ENCODE measurements around the gene AGPAT2.

DNA sequence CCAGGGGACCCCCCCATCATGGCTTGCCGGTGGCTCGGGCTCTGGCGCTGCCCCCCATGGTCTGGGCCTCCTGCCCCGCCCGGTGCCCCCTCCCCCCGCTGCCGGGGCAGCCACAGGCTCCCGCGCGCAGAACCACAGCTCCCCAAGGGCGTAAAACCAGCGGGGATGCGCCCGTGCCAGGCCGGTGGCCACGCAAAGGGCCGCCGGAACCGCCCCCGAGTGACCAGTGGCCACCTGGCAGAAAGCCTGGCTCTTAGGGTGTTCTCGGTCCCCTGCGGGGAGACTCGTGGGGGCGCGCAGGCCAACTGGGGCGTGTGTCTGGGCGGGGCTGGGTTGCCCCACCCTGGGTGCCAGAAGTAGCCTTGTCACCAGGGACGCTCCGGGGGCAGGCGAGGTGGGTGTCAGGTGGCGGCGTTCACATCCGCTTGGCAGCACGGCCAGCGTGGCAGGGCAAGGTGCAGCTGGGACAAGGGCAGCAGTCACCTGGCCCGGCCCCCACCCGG, 515 bp upstream of the AGPAT2 start:
- TF ChIP-seq CTCF (IDR thresholded peaks at IDR 0.05; ENCODE audit: low read depth, low read length, poor library complexity, severe bottlenecking) (no peak), EZH2phosphoT487 (IDR thresholded peaks at IDR 0.05; ENCODE audit: borderline replicate concordance, low read length) (no peak)
